H9 (cell line): Measurements from ENCODE around the gene HMMR. TPM values are rescaled to one million over a fixed set of nuclear protein-coding genes. Genes with fewer than 3 reads are reported as not detected.

ENCODE experiments used
- DNase-seq: peaks from one replicate; pipeline ENCODE4 v3.0.0-alpha.2; 2017
- H2AFZ ChIP-seq: one replicate; pipeline ENCODE4 v1.6.1; 2013; ENCODE audit warnings: mild to moderate bottlenecking, low read length, control low read depth, moderate library complexity
- H2AK5ac ChIP-seq: 2 replicates; pipeline ENCODE4 v1.6.1; 2013; ENCODE audit warnings: low read length, control low read depth, mixed read lengths; ENCODE audit not compliant: insufficient read length
- H2BK120ac ChIP-seq: one replicate; pipeline ENCODE4 v1.6.1; 2013; ENCODE audit warnings: low read depth, mild to moderate bottlenecking, low read length, control low read depth, inconsistent platforms; ENCODE audit not compliant: poor library complexity, severe bottlenecking
- H2BK12ac ChIP-seq: 2 replicates; pipeline ENCODE4 v1.6.1; 2013; ENCODE audit warnings: low read length, control low read depth, mixed read lengths, low read depth; ENCODE audit not compliant: insufficient read length
- H2BK15ac ChIP-seq: 2 replicates; pipeline ENCODE4 v1.6.1; 2013; ENCODE audit warnings: low read depth, low read length, control low read depth
- H2BK20ac ChIP-seq: one replicate; pipeline ENCODE4 v1.6.1; 2013; ENCODE audit warnings: low read depth, mild to moderate bottlenecking, low read length, control low read depth, inconsistent platforms; ENCODE audit not compliant: poor library complexity, severe bottlenecking
- H2BK5ac ChIP-seq: 2 replicates; pipeline ENCODE4 v1.6.1; 2013; ENCODE audit warnings: low read length, control low read depth, mixed read lengths; ENCODE audit not compliant: insufficient read length
- H3K14ac ChIP-seq: 2 replicates; pipeline ENCODE4 v1.6.1; 2013; ENCODE audit warnings: low read length, control low read depth; ENCODE audit not compliant: insufficient read depth
- H3K18ac ChIP-seq: 2 replicates; pipeline ENCODE4 v1.6.1; 2013; ENCODE audit warnings: low read depth, mild to moderate bottlenecking, mixed read lengths, low read length, control low read depth; ENCODE audit not compliant: insufficient read length
- H3K23ac ChIP-seq: 2 replicates; pipeline ENCODE4 v1.6.1; 2013; ENCODE audit warnings: low read length, control low read depth, mixed read lengths, low read depth; ENCODE audit not compliant: insufficient read length
- H3K23me2 ChIP-seq: 2 replicates; pipeline ENCODE4 v1.6.1; 2013; ENCODE audit warnings: low read depth, mild to moderate bottlenecking, mixed read lengths, low read length, control low read depth; ENCODE audit not compliant: insufficient read length, poor library complexity, severe bottlenecking
- H3K27ac ChIP-seq: 2 replicates; pipeline ENCODE4 v1.5.1; 2013; ENCODE audit warnings: low read length, control low read depth, mixed read lengths, low read depth; ENCODE audit not compliant: insufficient read length
- H3K27me3 ChIP-seq: 2 replicates; pipeline ENCODE4 v1.6.1; 2013; ENCODE audit warnings: low read length, control low read depth, inconsistent platforms; ENCODE audit not compliant: insufficient read depth
- H3K4ac ChIP-seq: 2 replicates; pipeline ENCODE4 v1.6.1; 2013; ENCODE audit warnings: low read depth, mild to moderate bottlenecking, control low read depth, inconsistent platforms, low read length, moderate library complexity
- H3K4me1 ChIP-seq: 2 replicates; pipeline ENCODE4 v1.6.1; 2013; ENCODE audit warnings: low read length, control low read depth, inconsistent platforms; ENCODE audit not compliant: insufficient read depth
- H3K4me2 ChIP-seq: 2 replicates; pipeline ENCODE4 v1.6.1; 2013; ENCODE audit warnings: low read length, control low read depth, mixed read lengths; ENCODE audit not compliant: insufficient read length, insufficient read depth
- H3K56ac ChIP-seq: 2 replicates; pipeline ENCODE4 v1.6.1; 2013; ENCODE audit warnings: low read depth, mild to moderate bottlenecking, mixed read lengths, low read length, control low read depth; ENCODE audit not compliant: insufficient read length
- H3K79me1 ChIP-seq: 2 replicates; pipeline ENCODE4 v1.6.1; 2013; ENCODE audit warnings: low read depth, mild to moderate bottlenecking, moderate library complexity, low read length, control low read depth, inconsistent platforms; ENCODE audit not compliant: insufficient read depth, poor library complexity, severe bottlenecking
- H3K79me2 ChIP-seq: 2 replicates; pipeline ENCODE4 v1.6.1; 2013; ENCODE audit warnings: low read length, control low read depth, inconsistent platforms; ENCODE audit not compliant: insufficient read depth
- H3K9ac ChIP-seq: 2 replicates; pipeline ENCODE4 v1.6.1; 2013; ENCODE audit warnings: low read length, control low read depth, mixed read lengths; ENCODE audit not compliant: insufficient read length; ENCODE audit errors: extremely low read depth
- H3K9me3 ChIP-seq: one replicate; pipeline ENCODE4 v1.6.1; 2013; ENCODE audit warnings: low read depth, low read length, inconsistent platforms; ENCODE audit not compliant: control insufficient read depth
- H3T11ph ChIP-seq: one replicate; pipeline ENCODE4 v1.6.1; 2013; ENCODE audit warnings: mild to moderate bottlenecking, low read length, control low read depth, inconsistent platforms
- H4K20me1 ChIP-seq: one replicate; pipeline ENCODE4 v1.6.1; 2013; ENCODE audit not compliant: control insufficient read depth, insufficient read length, insufficient read depth
- H4K5ac ChIP-seq: 2 replicates; pipeline ENCODE4 v1.6.1; 2013; ENCODE audit warnings: low read depth, mild to moderate bottlenecking, mixed read lengths, low read length, control low read depth; ENCODE audit not compliant: insufficient read length
- H4K8ac ChIP-seq: replicated peaks from 2 replicates; pipeline ENCODE4 v1.6.1; 2013; ENCODE audit warnings: low read length, control low read depth, mixed read lengths, low read depth; ENCODE audit not compliant: insufficient read length
- H4K91ac ChIP-seq: 2 replicates; pipeline ENCODE4 v1.6.1; 2013; ENCODE audit warnings: low read depth, mild to moderate bottlenecking, moderate library complexity, mixed read lengths, low read length, control low read depth; ENCODE audit not compliant: insufficient read length
- H3K27ac Mint-ChIP-seq, 3 experiments: 2 replicates in 2 of 3; 3 replicates in 1 of 3; pipeline ENCODE4 v1.8.0; 2020 to 2021; ENCODE audit warnings: mixed read lengths in 3 of 3, mild to moderate bottlenecking in 1 of 3, moderate library complexity in 1 of 3
- H3K27me3 Mint-ChIP-seq: 2 replicates; pipeline ENCODE4 v1.8.0; 2021; ENCODE audit warnings: low read depth, mild to moderate bottlenecking, moderate library complexity, mixed read lengths
- H3K36me3 Mint-ChIP-seq, 3 experiments: 2 replicates in 2 of 3; 3 replicates in 1 of 3; pipeline ENCODE4 v1.8.0; 2020 to 2021; ENCODE audit warnings: low read depth in 3 of 3, mixed read lengths in 3 of 3; ENCODE audit not compliant: insufficient read depth in 1 of 3
- H3K4me1 Mint-ChIP-seq, 2 experiments: 2 replicates each; pipeline ENCODE4 v1.8.0; 2020; ENCODE audit warnings: mixed read lengths in 2 of 2
- H3K4me3 Mint-ChIP-seq, 2 experiments: 2 replicates in 1 of 2; 3 replicates in 1 of 2; pipeline ENCODE4 v1.8.0; 2020 to 2021; ENCODE audit warnings: mild to moderate bottlenecking in 2 of 2, mixed read lengths in 2 of 2, moderate library complexity in 1 of 2
- H3K9me3 Mint-ChIP-seq, 2 experiments: 2 replicates in 1 of 2; 3 replicates in 1 of 2; pipeline ENCODE4 v1.8.0; 2020; ENCODE audit warnings: mild to moderate bottlenecking in 2 of 2, mixed read lengths in 2 of 2, moderate library complexity in 1 of 2
- WGBS: extraction: QIAGEN DNeasy Blood & Tissue Kit; methylation state at CpG from one replicate; pipeline ENCODE4 v1.1.7; 2013; ENCODE audit warnings: missing lambda C conversion rate, low lambda C conversion rate, mixed read lengths; ENCODE audit not compliant: insufficient read length; ENCODE audit errors: extremely low coverage; 5-methylcytosine and 5-hydroxymethylcytosine counted together
- total RNA-seq: library from RNA; stranded (reverse); gene quantifications from 2 replicates; pipeline ENCODE4 v1.2.1, GENCODE V29; 2021
- TF ChIP-seq, protein P1 (sequence below): fragments of 200-600 bp; sonication (generic); conservative IDR thresholded peaks from 3 replicates; pipeline ENCODE4 v1.8.0; 2021; ENCODE audit warnings: antibody characterized with exemption, mild to moderate bottlenecking

HMMR gene
- total RNA-seq, 1 experiment from 2014 or later: 36.2 TPM

GRCh38 chr5:163458778-163459385, 1.6 kb upstream of the HMMR start:
- TF ChIP-seq, protein P1, sequence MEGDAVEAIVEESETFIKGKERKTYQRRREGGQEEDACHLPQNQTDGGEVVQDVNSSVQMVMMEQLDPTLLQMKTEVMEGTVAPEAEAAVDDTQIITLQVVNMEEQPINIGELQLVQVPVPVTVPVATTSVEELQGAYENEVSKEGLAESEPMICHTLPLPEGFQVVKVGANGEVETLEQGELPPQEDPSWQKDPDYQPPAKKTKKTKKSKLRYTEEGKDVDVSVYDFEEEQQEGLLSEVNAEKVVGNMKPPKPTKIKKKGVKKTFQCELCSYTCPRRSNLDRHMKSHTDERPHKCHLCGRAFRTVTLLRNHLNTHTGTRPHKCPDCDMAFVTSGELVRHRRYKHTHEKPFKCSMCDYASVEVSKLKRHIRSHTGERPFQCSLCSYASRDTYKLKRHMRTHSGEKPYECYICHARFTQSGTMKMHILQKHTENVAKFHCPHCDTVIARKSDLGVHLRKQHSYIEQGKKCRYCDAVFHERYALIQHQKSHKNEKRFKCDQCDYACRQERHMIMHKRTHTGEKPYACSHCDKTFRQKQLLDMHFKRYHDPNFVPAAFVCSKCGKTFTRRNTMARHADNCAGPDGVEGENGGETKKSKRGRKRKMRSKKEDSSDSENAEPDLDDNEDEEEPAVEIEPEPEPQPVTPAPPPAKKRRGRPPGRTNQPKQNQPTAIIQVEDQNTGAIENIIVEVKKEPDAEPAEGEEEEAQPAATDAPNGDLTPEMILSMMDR: no peak
- H2BK120ac ChIP-seq: no peak overlapping the region
- Mint-ChIP-seq H3K27ac (peak overlapping the region; percentile 99 to 100 (median 100)), H3K27me3 (peaks cover 3% of the 10 kb centered on the region; the same call in 1 of the 2 replicates), H3K4me1 (peaks cover 11 to 25% of the 10 kb centered on the region in 2 experiments), H3K9me3 (no peaks in the 10 kb centered on the region), H3K4me3 (peak overlapping the region; percentile 93 to 99), H3K36me3 (peaks cover 19 to 38% (median 26%) of the 10 kb centered on the region in 3 experiments; a peak in 6 of 7 replicates)
- peak overlapping the region; percentile 98 for H3K27ac ChIP-seq
- no peak overlapping the region for H3K4ac ChIP-seq
- no peak overlapping the region for H3K14ac ChIP-seq
- no peak overlapping the region for H2AK5ac ChIP-seq
- H3K4me2 ChIP-seq: peak overlapping the region; percentile 89
- H4K5ac ChIP-seq: no peak overlapping the region
- no peak overlapping the region for H3T11ph ChIP-seq
- peaks cover 4% of the 10 kb centered on the region for H3K79me1 ChIP-seq
- H3K56ac ChIP-seq: no peak overlapping the region
- no CpG with 5 or more reads among the region's 6 CpGs for WGBS
- H4K91ac ChIP-seq: no peak overlapping the region
- H4K8ac ChIP-seq: no peak overlapping the region
- no peaks in the 10 kb centered on the region for H3K4me1 ChIP-seq
- H2BK20ac ChIP-seq: no peak overlapping the region
- no peak overlapping the region for H2BK15ac ChIP-seq
- H2BK5ac ChIP-seq: no peak overlapping the region
- H2BK12ac ChIP-seq: no peak overlapping the region
- no peaks in the 10 kb centered on the region for H3K9me3 ChIP-seq
- no peaks in the 10 kb centered on the region; the same call in 1 of the 2 replicates for H3K79me2 ChIP-seq
- H3K27me3 ChIP-seq: no peaks in the 10 kb centered on the region; the same call in 1 of the 2 replicates
- H4K20me1 ChIP-seq: no peaks in the 10 kb centered on the region
- H3K18ac ChIP-seq: no peak overlapping the region
- peak overlapping the region; percentile 82 for H3K9ac ChIP-seq
- DNase-seq: no peak
- H3K23ac ChIP-seq: no peak overlapping the region
- peaks cover 4% of the 10 kb centered on the region for H3K23me2 ChIP-seq
- H2AFZ ChIP-seq: no peak overlapping the region
